RKO (cell line): Measurements from ENCODE around the gene NDUFS6.
"Not testable (repeated sequence)": the region's sequence is repeated elsewhere in the genome, so short reads cannot be mapped to it uniquely, and the experiment has no call there.

Source experiments
- DNase-seq: peaks from one replicate; pipeline ENCODE4 v3.0.0-alpha.2; 2016; ENCODE audit warnings: low spot score

NDUFS6 gene

GRCh38 chr5:1798589-1798988, 2.6 kb upstream of the NDUFS6 start:
- not testable (repeated sequence) for DNase-seq

- DNase-seq = peak; percentile 39
Observed at GRCh38 chr5:1799110-1799601, 2.1 kb upstream of the NDUFS6 start.

GRCh38 chr5:1799602-1800471, 1.4 kb upstream of the NDUFS6 start, which contains the start of gene MRPL36:
Gene MRPL36 (minus strand): TSS chr5:1799837. CDS start chr5:1798935, 902 bp downstream.
- peak; percentile 93 for DNase-seq

GRCh38 chr5:1800472-1801221, 560 bp upstream of the NDUFS6 start:
- DNase-seq = peak; percentile 68

- peak; percentile 27 for DNase-seq
Observed at GRCh38 chr5:1801967-1802295, 724 bp downstream of the NDUFS6 start.

GRCh38 chr5:1803192-1803591, 2.0 kb downstream of the NDUFS6 start:
- no peak for DNase-seq

- DNase-seq = no peak
Observed at GRCh38 chr5:1804001-1804690, 2.9 kb downstream of the NDUFS6 start.

GRCh38 chr5:1805326-1805725, 4.1 kb downstream of the NDUFS6 start:
- DNase-seq = no peak

GRCh38 chr5:1805736-1806135, 4.5 kb downstream of the NDUFS6 start:
- no peak for DNase-seq

GRCh38 chr5:1806199-1806598, 5.0 kb downstream of the NDUFS6 start:
- DNase-seq = no peak

GRCh38 chr5:1806974-1807373, 5.8 kb downstream of the NDUFS6 start:
- DNase-seq = no peak

- no peak for DNase-seq
Observed at GRCh38 chr5:1807451-1808185, 6.4 kb downstream of the NDUFS6 start.

GRCh38 chr5:1808439-1808838, 7.2 kb downstream of the NDUFS6 start:
- DNase-seq = no peak

GRCh38 chr5:1809416-1810035, 8.3 kb downstream of the NDUFS6 start:
- no peak for DNase-seq

GRCh38 chr5:1810581-1811101, 9.4 kb downstream of the NDUFS6 start:
- DNase-seq = no peak

GRCh38 chr5:1814183-1815020, 13.2 kb downstream of the NDUFS6 start:
- DNase-seq = no peak

GRCh38 chr5:1815071-1815786, 14.0 kb downstream of the NDUFS6 start:
- DNase-seq = no peak

- no peak for DNase-seq
Observed at GRCh38 chr5:1815881-1816292, 14.7 kb downstream of the NDUFS6 start.

- not testable (repeated sequence) for DNase-seq
Observed at GRCh38 chr5:1816495-1817089, 15.4 kb downstream of the NDUFS6 start.
